Neural progenitor cell (in vitro differentiated cells): ENCODE measurements around the gene HOXB4. TPM values are rescaled to one million over a fixed set of nuclear protein-coding genes. Genes with fewer than 3 reads are reported as not detected.

Source experiments
- DNase-seq: peaks from one replicate; pipeline ENCODE4 v3.0.0-alpha.2; 2016; ENCODE audit warnings: low spot score
- H2AFZ ChIP-seq: fragments of 200-600 bp; sonication (generic); replicated peaks from 2 replicates; pipeline ENCODE4 v1.6.1; 2016; ENCODE audit warnings: antibody characterized with exemption
- H3F3A ChIP-seq: fragments of 200-600 bp; sonication (generic); 2 replicates; pipeline ENCODE4 v1.6.1; 2016; ENCODE audit warnings: antibody characterized with exemption, low read depth
- H3K27ac ChIP-seq: fragments of 200-600 bp; sonication (generic); 2 replicates; pipeline ENCODE4 v1.5.1; 2016; ENCODE audit warnings: mild to moderate bottlenecking
- H3K27me3 ChIP-seq: fragments of 200-600 bp; sonication (generic); 2 replicates; pipeline ENCODE4 v1.6.1; 2016; ENCODE audit warnings: mild to moderate bottlenecking, moderate library complexity
- H3K36me3 ChIP-seq: fragments of 200-600 bp; sonication (generic); 2 replicates; pipeline ENCODE4 v1.5.1; 2016
- H3K4me1 ChIP-seq: fragments of 200-600 bp; sonication (generic); 2 replicates; pipeline ENCODE4 v1.6.1; 2016; ENCODE audit warnings: mixed run types
- H3K4me2 ChIP-seq: fragments of 200-600 bp; sonication (generic); 2 replicates; pipeline ENCODE4 v1.6.1; 2016
- H3K4me3 ChIP-seq: fragments of 200-600 bp; sonication (generic); 2 replicates; pipeline ENCODE4 v1.5.1; 2016
- H3K79me2 ChIP-seq: fragments of 200-600 bp; sonication (generic); 2 replicates; pipeline ENCODE4 v1.6.1; 2016; ENCODE audit warnings: low read depth
- H3K9ac ChIP-seq: fragments of 200-600 bp; sonication (generic); 2 replicates; pipeline ENCODE4 v1.6.1; 2016
- H3K9me3 ChIP-seq: fragments of 200-600 bp; sonication (generic); 2 replicates; pipeline ENCODE4 v1.5.1; 2016; ENCODE audit warnings: low read depth
- H4K20me1 ChIP-seq: fragments of 200-600 bp; sonication (generic); 2 replicates; pipeline ENCODE4 v1.6.1; 2016; ENCODE audit warnings: low read depth
- H3K27ac Mint-ChIP-seq: 3 replicates; pipeline ENCODE4 v1.8.0; 2021; ENCODE audit warnings: mixed read lengths
- H3K27me3 Mint-ChIP-seq: 2 replicates; pipeline ENCODE4 v1.8.0; 2022; ENCODE audit warnings: low read depth, mild to moderate bottlenecking, inconsistent platforms, moderate library complexity, mixed read lengths; ENCODE audit not compliant: insufficient read depth
- H3K36me3 Mint-ChIP-seq: 3 replicates; pipeline ENCODE4 v1.8.0; 2021; ENCODE audit warnings: mixed read lengths
- H3K4me1 Mint-ChIP-seq: 3 replicates; pipeline ENCODE4 v1.8.0; 2021; ENCODE audit warnings: mixed read lengths
- H3K4me3 Mint-ChIP-seq: 3 replicates; pipeline ENCODE4 v1.8.0; 2021; ENCODE audit warnings: mild to moderate bottlenecking, moderate library complexity, mixed read lengths
- H3K9me3 Mint-ChIP-seq: 3 replicates; pipeline ENCODE4 v1.8.0; 2020; ENCODE audit warnings: mixed read lengths
- EZH2 ChIP-seq: fragments of 200-600 bp; sonication (generic); IDR thresholded peaks from 2 replicates; pipeline ENCODE4 v1.6.1; 2017; ENCODE audit warnings: antibody characterized with exemption, mild to moderate bottlenecking, moderate library complexity
- EZH2phosphoT487 ChIP-seq: fragments of 200-600 bp; sonication (generic); IDR thresholded peaks from 2 replicates; pipeline ENCODE4 v1.6.1; 2017; ENCODE audit warnings: antibody characterized with exemption
- total RNA-seq: library from RNA; depleted of rRNA; stranded (reverse); fragments of >200 nt; gene quantifications from 2 replicates; pipeline ENCODE4 v1.2.3, GENCODE V29; 2015; ENCODE audit warnings: low replicate concordance
- TF ChIP-seq, protein P1 (sequence below): fragments of 200-600 bp; sonication (generic); IDR thresholded peaks from 2 replicates; pipeline ENCODE4 v1.5.1; 2017; ENCODE audit warnings: antibody characterized with exemption, mild to moderate bottlenecking

The HOXB4 gene
- total RNA-seq = not detected in 2 replicates

DNA sequence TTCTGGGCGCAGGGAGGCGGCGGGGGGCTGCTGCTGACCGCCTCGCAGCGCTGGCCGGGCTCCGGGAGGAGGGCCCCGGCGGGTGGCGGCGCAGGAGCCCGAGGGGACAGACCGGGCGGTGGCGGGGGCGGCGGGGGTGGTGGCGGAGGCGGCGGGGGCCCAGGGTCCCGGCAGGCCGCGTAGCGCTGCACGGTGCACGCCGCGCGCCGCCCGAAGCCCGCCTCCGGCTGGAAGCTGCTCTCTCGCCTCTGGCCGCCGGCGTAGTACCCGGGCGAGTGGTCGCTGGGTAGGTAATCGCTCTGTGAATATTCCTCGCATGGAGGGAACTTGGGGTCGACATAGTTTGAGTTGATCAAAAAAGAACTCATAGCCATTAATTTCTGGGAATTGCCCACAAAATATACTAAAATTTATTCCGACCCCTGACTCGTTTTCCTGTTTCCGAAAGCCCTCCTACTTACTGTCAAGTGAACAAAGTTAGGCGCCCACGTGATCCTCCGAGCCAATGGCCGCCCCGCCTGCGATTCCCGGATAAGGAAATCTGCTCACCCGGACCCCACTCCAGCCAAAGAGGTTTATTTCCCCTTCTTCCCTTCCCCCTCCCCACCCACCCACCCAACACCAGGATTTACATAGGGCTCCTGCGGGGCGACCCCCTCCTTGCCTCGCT lies at the start of gene HOXB4:
TSS of gene HOXB4 (minus strand) at position 405 of the 670 bp plus-strand sequence. CDS start at position 374, 31 bp downstream.
- H3F3A ChIP-seq = peaks cover 4% of the 10 kb centered on the region
- H3K27me3 ChIP-seq = peaks cover 100% of the 10 kb centered on the region
- Mint-ChIP-seq H3K27me3 (peaks cover 93% of the 10 kb centered on the region), H3K4me1 (no peaks in the 10 kb centered on the region), H3K4me3 (peak within 1 kb of the TSS; percentile 67), H3K36me3 (no peaks in the 10 kb centered on the region), H3K27ac (no peak within 1 kb of the TSS), H3K9me3 (peaks cover 13% of the 10 kb centered on the region)
- H4K20me1 ChIP-seq = peaks cover 94% of the 10 kb centered on the region
- H3K9ac ChIP-seq = no peak within 1 kb of the TSS
- H3K27ac ChIP-seq = no peak within 1 kb of the TSS
- no peaks in the 10 kb centered on the region for H3K9me3 ChIP-seq
- H3K4me2 ChIP-seq = peak within 1 kb of the TSS; percentile 58
- no peaks in the 10 kb centered on the region for H3K79me2 ChIP-seq
- DNase-seq = peak; percentile 74
- no peaks in the 10 kb centered on the region for H3K4me1 ChIP-seq
- H3K4me3 ChIP-seq = no peak within 1 kb of the TSS
- no peaks in the 10 kb centered on the region for H3K36me3 ChIP-seq
- no peak within 1 kb of the TSS for H2AFZ ChIP-seq
- peak; percentile 77 for TF ChIP-seq EZH2phosphoT487
- peak; percentile 74 for TF ChIP-seq EZH2
- TF ChIP-seq, protein P1, sequence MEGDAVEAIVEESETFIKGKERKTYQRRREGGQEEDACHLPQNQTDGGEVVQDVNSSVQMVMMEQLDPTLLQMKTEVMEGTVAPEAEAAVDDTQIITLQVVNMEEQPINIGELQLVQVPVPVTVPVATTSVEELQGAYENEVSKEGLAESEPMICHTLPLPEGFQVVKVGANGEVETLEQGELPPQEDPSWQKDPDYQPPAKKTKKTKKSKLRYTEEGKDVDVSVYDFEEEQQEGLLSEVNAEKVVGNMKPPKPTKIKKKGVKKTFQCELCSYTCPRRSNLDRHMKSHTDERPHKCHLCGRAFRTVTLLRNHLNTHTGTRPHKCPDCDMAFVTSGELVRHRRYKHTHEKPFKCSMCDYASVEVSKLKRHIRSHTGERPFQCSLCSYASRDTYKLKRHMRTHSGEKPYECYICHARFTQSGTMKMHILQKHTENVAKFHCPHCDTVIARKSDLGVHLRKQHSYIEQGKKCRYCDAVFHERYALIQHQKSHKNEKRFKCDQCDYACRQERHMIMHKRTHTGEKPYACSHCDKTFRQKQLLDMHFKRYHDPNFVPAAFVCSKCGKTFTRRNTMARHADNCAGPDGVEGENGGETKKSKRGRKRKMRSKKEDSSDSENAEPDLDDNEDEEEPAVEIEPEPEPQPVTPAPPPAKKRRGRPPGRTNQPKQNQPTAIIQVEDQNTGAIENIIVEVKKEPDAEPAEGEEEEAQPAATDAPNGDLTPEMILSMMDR = no peak

GRCh38 chr17:48627118-48627597 lies 49.0 kb upstream of the HOXB4 start:
- Mint-ChIP-seq H3K4me1 (peaks cover 6% of the 10 kb centered on the region), H3K9me3 (peaks cover 11% of the 10 kb centered on the region), H3K27me3 (peaks cover 90% of the 10 kb centered on the region), H3K36me3 (no peaks in the 10 kb centered on the region), H3K4me3 (no peak overlapping the region), H3K27ac (no peak overlapping the region)
- Histone ChIP-seq H3K9ac (no peak overlapping the region), H3K36me3 (no peaks in the 10 kb centered on the region), H3K27ac (no peak overlapping the region), H4K20me1 (peaks cover 99% of the 10 kb centered on the region), H3F3A (peaks cover 4% of the 10 kb centered on the region), H3K4me3 (no peak overlapping the region), H2AFZ (no peak overlapping the region), H3K4me1 (peaks cover 9% of the 10 kb centered on the region), H3K79me2 (no peaks in the 10 kb centered on the region), H3K27me3 (peaks cover 100% of the 10 kb centered on the region), H3K9me3 (no peaks in the 10 kb centered on the region), H3K4me2 (no peak overlapping the region)
- DNase-seq = no peak
- TF ChIP-seq EZH2 = peak; percentile 28
- TF ChIP-seq EZH2phosphoT487 = no peak

- H3K4me3 Mint-ChIP-seq = peak within 1 kb of the TSS; percentile 67
- H3K9me3 Mint-ChIP-seq = peaks cover 15% of the 10 kb centered on the region
- no peaks in the 10 kb centered on the region for H3K9me3 ChIP-seq
- DNase-seq = peak; percentile 52
- peaks cover 9% of the 10 kb centered on the region for H3K4me1 ChIP-seq
- peaks cover 4% of the 10 kb centered on the region for H3F3A ChIP-seq
- peaks cover 99% of the 10 kb centered on the region for H4K20me1 ChIP-seq
- H3K79me2 ChIP-seq = no peaks in the 10 kb centered on the region
- H3K27me3 Mint-ChIP-seq = peaks cover 90% of the 10 kb centered on the region
- H3K27me3 ChIP-seq = peaks cover 100% of the 10 kb centered on the region
- no peak within 1 kb of the TSS for H2AFZ ChIP-seq
- no peaks in the 10 kb centered on the region for H3K36me3 Mint-ChIP-seq
- no peak within 1 kb of the TSS for H3K27ac ChIP-seq
- TF ChIP-seq EZH2phosphoT487 = no peak
- TF ChIP-seq, protein P1 = no peak
- peak; percentile 83 for TF ChIP-seq EZH2
- H3K36me3 ChIP-seq = no peaks in the 10 kb centered on the region
- no peak within 1 kb of the TSS for H3K9ac ChIP-seq
- H3K4me2 ChIP-seq = peak within 1 kb of the TSS; percentile 69
- no peak within 1 kb of the TSS for H3K27ac Mint-ChIP-seq
- peaks cover 6% of the 10 kb centered on the region for H3K4me1 Mint-ChIP-seq
- H3K4me3 ChIP-seq = peak within 1 kb of the TSS; percentile 7
Observed at GRCh38 chr17:48626245-48627117, 48.3 kb upstream of the HOXB4 start, which contains the start of gene HOXB9. HOXB9 (minus strand) TSS chr17:48626358; CDS start chr17:48626269, 89 bp downstream.
